22Rv1 (cell line): ENCODE results near the gene TES.

Source experiments
- ZFX ChIP-seq: fragments of 450-650 bp; IDR thresholded peaks from 2 replicates; pipeline ENCODE4 v1.6.1; 2017; ENCODE audit warnings: antibody characterized with exemption, borderline replicate concordance
- TF ChIP-seq, protein P1 (sequence below): fragments of 450-650 bp; IDR thresholded peaks from 2 replicates; pipeline ENCODE4 v1.5.1; 2017; ENCODE audit warnings: mild to moderate bottlenecking

GRCh38 chr7:116219834-116220233 lies 9.5 kb downstream of the TES start:
- TF ChIP-seq, protein P1, sequence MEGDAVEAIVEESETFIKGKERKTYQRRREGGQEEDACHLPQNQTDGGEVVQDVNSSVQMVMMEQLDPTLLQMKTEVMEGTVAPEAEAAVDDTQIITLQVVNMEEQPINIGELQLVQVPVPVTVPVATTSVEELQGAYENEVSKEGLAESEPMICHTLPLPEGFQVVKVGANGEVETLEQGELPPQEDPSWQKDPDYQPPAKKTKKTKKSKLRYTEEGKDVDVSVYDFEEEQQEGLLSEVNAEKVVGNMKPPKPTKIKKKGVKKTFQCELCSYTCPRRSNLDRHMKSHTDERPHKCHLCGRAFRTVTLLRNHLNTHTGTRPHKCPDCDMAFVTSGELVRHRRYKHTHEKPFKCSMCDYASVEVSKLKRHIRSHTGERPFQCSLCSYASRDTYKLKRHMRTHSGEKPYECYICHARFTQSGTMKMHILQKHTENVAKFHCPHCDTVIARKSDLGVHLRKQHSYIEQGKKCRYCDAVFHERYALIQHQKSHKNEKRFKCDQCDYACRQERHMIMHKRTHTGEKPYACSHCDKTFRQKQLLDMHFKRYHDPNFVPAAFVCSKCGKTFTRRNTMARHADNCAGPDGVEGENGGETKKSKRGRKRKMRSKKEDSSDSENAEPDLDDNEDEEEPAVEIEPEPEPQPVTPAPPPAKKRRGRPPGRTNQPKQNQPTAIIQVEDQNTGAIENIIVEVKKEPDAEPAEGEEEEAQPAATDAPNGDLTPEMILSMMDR: no peak
- no peak for TF ChIP-seq ZFX
